Left ventricle myocardium superior (tissue), 1 donor: Measurements from ENCODE around the gene P2RX3. TPM values are rescaled to one million over a fixed set of nuclear protein-coding genes. Genes with fewer than 3 reads are reported as not detected.

ENCODE experiments used
- ATAC-seq: fragments of 200-7000 bp; cut with Tn5 transposase; one replicate; pipeline ENCODE4 v1.9.1; 2020; ENCODE audit warnings: mild to moderate bottlenecking, moderate library complexity
- DNase-seq: peaks from one replicate; pipeline ENCODE4 v3.0.0-alpha.2; 2020
- intact Hi-C: fragments of 100-400 bp; cut with micrococcal nuclease; formaldehyde crosslinking; loops from one replicate; pipeline ENCODE4 v1.11.0; 2022
- total RNA-seq: library from RNA; stranded (reverse); fragmentation: NEBNext Ultra II Directional; extraction: Animal tissue kit (Norgen Biotek cat#: 25700); gene quantifications from one replicate; pipeline ENCODE4 v1.2.1, GENCODE V29; 2021
- donor health status: DM: no; HTN: yes; CAD: no; lungs with severe emphysema.

P2RX3 gene
- total RNA-seq, 1 donor from 2014 or later, result 4.5 TPM

GRCh38 chr11:57405271-57405860 is 67.2 kb downstream of the P2RX3 start:
- ATAC-seq (peak; percentile 24), DNase-seq (no peak)
- intact Hi-C loops, result no loop called here

- intact Hi-C loops, result no loop called here
- ATAC-seq (peak; percentile 77), DNase-seq (peak; percentile 38)
These were observed 68.3 kb downstream of the P2RX3 start for GRCh38 chr11:57406337-57406904.

GRCh38 chr11:57407010-57407920 is 69.1 kb downstream of the P2RX3 start:
- DNase-seq (peak; percentile 47), ATAC-seq (peak; percentile 81)
- intact Hi-C loops, result no loop called here

GRCh38 chr11:57407941-57408475 is 69.9 kb downstream of the P2RX3 start:
- intact Hi-C loops, result no loop called here
- ATAC-seq, result no peak

GRCh38 chr11:57408771-57409170 is 70.6 kb downstream of the P2RX3 start:
- DNase-seq, result no peak
- intact Hi-C loops, result no loop called here
- no peak for ATAC-seq

More at GRCh38 chr11:57407941-57408475, 69.9 kb downstream of the P2RX3 start:
- no peak for DNase-seq

- intact Hi-C loops, result no loop called here
- ATAC-seq, result no peak
- no peak for DNase-seq
These were observed 71.4 kb downstream of the P2RX3 start for GRCh38 chr11:57409321-57410100.

GRCh38 chr11:57410287-57410686 is 72.1 kb downstream of the P2RX3 start:
- intact Hi-C loops, result no loop called here
- ATAC-seq, result no peak
- no peak for DNase-seq

- DNase-seq (no peak), ATAC-seq (no peak)
- intact Hi-C loops, result no loop called here
These were observed 75.5 kb downstream of the P2RX3 start for GRCh38 chr11:57413681-57414080.

- ATAC-seq (no peak), DNase-seq (no peak)
- intact Hi-C loops, result no loop called here
These were observed 76.6 kb downstream of the P2RX3 start for GRCh38 chr11:57414612-57415212.

- intact Hi-C loops, result no loop called here
- ATAC-seq (no peak), DNase-seq (no peak)
These were observed 78.3 kb downstream of the P2RX3 start for GRCh38 chr11:57416436-57416835.

- ATAC-seq (no peak), DNase-seq (no peak)
- intact Hi-C loops, result no loop called here
These were observed 78.9 kb downstream of the P2RX3 start for GRCh38 chr11:57417056-57417455.

GRCh38 chr11:57418131-57418530 is 80.0 kb downstream of the P2RX3 start:
- no peak for DNase-seq
- ATAC-seq, result no peak
- intact Hi-C loops, result no loop called here

- DNase-seq, result no peak
- intact Hi-C loops, result no loop called here
- ATAC-seq, result no peak
These were observed 81.0 kb downstream of the P2RX3 start for GRCh38 chr11:57419146-57419545.

- DNase-seq (no peak), ATAC-seq (no peak)
- intact Hi-C loops, result no loop called here
These were observed 82.9 kb downstream of the P2RX3 start for GRCh38 chr11:57421066-57421465.

- no peak for DNase-seq
- intact Hi-C loops, result no loop called here
- ATAC-seq, result no peak
These were observed 83.7 kb downstream of the P2RX3 start for GRCh38 chr11:57421805-57422204.
